IPS-18c (cell line): ENCODE results near the gene NTPCR.
"Not testable (repeated sequence)": the region's sequence is repeated elsewhere in the genome, so short reads cannot be mapped to it uniquely, and the experiment has no call there.

Source experiments
- H3K4me3 ChIP-seq: 2 replicates; pipeline ENCODE4 v1.7.0; 2013; ENCODE audit warnings: low read depth, mild to moderate bottlenecking, low read length, moderate library complexity; ENCODE audit not compliant: insufficient read depth
- H3K9me3 ChIP-seq: one replicate; pipeline ENCODE4 v1.6.1; 2013; ENCODE audit warnings: mild to moderate bottlenecking, low read length, moderate library complexity; ENCODE audit not compliant: control insufficient read depth, insufficient read depth

NTPCR gene, protein sequence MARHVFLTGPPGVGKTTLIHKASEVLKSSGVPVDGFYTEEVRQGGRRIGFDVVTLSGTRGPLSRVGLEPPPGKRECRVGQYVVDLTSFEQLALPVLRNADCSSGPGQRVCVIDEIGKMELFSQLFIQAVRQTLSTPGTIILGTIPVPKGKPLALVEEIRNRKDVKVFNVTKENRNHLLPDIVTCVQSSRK

GRCh38 chr1:232950197-232951176, at the start of gene NTPCR:
Gene NTPCR (plus strand): TSS chr1:232950611. CDS start chr1:232950711, 100 bp downstream.
- H3K9me3 ChIP-seq = no peaks in the 10 kb centered on the region
- peak within 1 kb of the TSS; percentile 86 for H3K4me3 ChIP-seq

DNA sequence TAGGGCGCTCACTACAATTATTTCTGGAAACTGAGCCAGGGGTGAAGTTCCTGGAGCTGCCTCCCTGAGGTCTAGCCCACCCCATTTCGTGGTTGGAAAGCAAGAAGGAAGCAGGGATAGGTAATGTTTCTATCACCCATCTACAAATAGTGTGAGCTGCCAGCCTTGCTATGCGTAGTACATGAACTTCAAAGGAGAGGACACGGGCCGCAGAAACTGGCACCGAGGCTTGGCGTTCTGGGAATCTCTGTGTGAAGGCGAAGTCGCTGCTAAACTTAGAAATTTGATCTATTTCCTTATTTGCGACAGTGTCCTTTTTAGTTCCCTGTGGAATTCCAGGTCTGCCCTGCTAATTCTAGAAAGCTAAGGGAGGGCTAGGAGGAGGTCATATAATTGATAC, 49.6 kb upstream of the NTPCR start:
- Histone ChIP-seq H3K4me3 (no peak overlapping the region), H3K9me3 (peaks cover 2% of the 10 kb centered on the region)

GRCh38 chr1:232901255-232901654, 49.2 kb upstream of the NTPCR start:
- Histone ChIP-seq H3K9me3 (peaks cover 2% of the 10 kb centered on the region), H3K4me3 (no peak overlapping the region)

DNA sequence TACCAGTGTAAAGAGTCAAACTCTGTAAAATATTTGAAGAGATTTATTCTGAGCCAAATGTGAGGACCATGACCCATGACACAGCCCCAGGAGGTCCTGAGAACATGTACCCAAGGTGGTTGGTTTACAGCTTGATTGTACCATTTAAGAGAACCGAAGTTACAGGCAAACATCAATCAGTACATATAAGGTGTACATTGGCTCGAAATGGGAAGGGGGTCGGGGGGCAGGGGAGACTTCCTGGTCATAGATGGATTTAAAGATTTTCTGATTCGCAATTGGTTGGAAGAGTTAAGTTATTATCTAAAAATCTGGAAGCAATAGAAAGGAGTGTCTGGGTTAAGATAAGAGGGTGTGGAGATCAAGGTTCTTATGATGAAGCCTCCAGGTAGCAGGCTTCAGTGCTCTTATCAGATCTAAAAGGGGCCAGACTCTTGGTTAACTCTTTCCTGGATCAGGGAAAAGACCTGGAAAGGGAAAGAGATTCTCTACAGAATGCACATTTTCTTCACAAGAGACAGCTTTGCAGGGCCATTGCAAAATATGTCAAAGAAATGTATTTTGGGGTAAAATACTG, 47.5 kb upstream of the NTPCR start:
- Histone ChIP-seq H3K4me3 (no peak overlapping the region), H3K9me3 (peaks cover 2% of the 10 kb centered on the region)

GRCh38 chr1:232904131-232904530, 46.3 kb upstream of the NTPCR start:
- H3K4me3 ChIP-seq = no peak overlapping the region
- H3K9me3 ChIP-seq = peaks cover 2% of the 10 kb centered on the region

DNA sequence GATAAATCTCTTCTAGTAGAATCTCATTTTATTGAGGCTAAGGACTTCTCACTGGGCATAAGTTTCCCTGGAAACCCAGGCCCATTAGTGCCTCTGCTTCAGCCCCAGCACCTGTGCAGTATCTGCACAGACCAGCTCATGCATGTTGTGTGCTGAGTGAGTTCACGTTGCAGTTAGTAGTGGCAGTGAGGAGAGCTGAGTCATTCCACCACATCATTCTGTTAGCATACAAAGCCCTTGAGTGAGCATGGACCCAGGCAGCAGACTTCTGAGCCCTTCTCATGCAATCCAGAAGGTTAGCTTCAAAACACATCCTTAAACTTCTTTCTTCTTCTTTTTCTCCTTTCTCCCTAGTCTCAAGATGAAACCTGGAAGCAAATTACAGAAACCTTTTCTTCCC, 45.8 kb upstream of the NTPCR start:
- Histone ChIP-seq H3K9me3 (no peaks in the 10 kb centered on the region), H3K4me3 (no peak overlapping the region)

- Histone ChIP-seq H3K4me3 (no peak overlapping the region), H3K9me3 (no peaks in the 10 kb centered on the region)
Observed at GRCh38 chr1:232905331-232906034, 44.9 kb upstream of the NTPCR start.

- Histone ChIP-seq H3K4me3 (no peak overlapping the region), H3K9me3 (no peaks in the 10 kb centered on the region)
Observed at GRCh38 chr1:232906441-232906840, 44.0 kb upstream of the NTPCR start.

DNA sequence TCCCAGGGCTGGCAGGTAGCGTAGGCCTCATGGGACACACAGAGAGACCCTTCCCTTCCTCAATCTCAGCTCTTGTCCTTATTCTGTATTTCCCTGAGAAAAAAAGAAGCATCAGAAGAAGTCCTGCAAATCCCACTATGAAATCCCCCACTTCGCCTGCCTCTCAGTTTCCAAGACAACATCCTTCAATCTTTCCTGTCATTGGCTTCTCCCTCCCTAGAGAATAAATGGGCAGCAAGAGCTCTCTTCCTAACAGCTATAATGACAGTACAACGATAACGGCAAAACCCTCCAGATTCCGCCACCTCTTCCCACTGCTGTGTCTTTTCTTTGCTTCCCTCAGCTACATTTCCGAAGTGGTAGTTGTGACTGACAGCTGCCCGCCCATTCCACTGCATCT, 41.6 kb upstream of the NTPCR start:
- Histone ChIP-seq H3K9me3 (no peaks in the 10 kb centered on the region), H3K4me3 (no peak overlapping the region)

GRCh38 chr1:232909752-232910151, 40.7 kb upstream of the NTPCR start:
- H3K4me3 ChIP-seq = no peak overlapping the region

DNA sequence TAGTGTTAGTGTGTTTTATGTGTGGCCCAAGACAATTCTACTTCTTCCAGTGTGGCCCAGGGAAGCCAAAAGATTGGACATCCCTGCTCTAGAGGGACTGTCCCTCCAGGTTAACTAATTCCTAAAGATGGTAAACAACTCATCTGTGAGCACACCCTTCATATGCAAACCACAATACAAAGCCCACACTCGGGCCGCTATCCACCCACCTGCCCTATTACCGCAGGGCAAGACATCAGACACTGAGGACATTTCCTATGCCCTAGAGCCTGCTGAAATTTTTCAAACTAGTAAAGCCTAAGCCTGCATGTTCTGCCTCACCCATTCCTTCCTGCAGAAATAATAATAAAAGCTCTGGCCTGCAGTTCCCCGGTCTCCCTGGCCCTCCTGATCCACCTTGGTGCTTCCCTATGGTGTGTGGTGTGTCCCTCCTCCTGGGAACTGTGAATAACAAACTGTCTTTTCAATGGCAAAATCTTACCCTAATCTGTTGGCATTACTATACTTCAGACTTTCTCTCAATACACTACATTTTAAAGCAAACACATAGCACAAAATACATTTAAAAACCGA, 39.3 kb upstream of the NTPCR start:
- Histone ChIP-seq H3K4me3 (no peak overlapping the region), H3K9me3 (no peaks in the 10 kb centered on the region)

More at GRCh38 chr1:232909752-232910151, 40.7 kb upstream of the NTPCR start:
- no peaks in the 10 kb centered on the region for H3K9me3 ChIP-seq

- Histone ChIP-seq H3K4me3 (no peak overlapping the region), H3K9me3 (no peaks in the 10 kb centered on the region)
Observed at GRCh38 chr1:232912845-232913580, 37.4 kb upstream of the NTPCR start.

- not testable (repeated sequence) for H3K4me3 ChIP-seq, H3K9me3 ChIP-seq
Observed at GRCh38 chr1:232914271-232914670, 36.1 kb upstream of the NTPCR start.

DNA sequence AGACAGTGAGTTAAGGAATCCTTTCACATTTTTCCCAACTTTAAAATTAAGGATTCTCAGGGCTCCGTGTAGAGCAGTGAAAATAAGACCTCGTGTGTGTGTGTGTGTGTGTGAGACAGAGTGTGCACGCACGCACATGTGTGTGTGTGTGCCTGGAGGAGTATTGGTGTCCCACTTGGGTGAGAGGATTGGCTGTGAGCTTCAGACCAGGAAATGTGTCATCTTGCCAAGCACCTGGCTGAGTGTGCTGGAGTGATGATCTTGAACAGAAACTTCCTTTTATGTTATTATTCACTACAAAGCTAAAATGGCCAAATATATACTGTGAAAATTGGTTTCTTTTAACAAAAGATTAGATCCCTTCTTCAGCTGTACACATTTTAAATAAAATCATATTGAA, 35.2 kb upstream of the NTPCR start:
- H3K9me3 ChIP-seq = no peaks in the 10 kb centered on the region
- H3K4me3 ChIP-seq = no peak overlapping the region

DNA sequence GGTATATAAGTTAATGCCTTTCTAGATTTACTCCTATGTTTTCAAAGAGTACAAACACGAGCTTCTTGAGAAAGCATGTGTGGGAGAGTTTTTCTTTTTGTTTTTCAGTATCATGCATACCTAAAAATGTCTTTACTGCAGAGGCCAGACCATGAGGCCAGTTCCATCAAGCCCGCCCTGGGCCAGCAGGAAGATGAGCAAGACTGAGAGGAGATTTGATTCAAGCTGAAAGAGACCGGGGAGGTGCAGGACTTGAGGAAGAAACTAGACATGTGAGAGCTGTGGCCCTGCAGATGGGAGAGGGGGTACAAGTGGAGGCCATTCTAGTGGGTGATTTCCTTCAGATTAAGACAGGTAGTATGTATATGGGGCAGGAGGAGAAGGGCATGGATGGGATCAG, 33.4 kb upstream of the NTPCR start:
- H3K9me3 ChIP-seq = no peaks in the 10 kb centered on the region
- no peak overlapping the region for H3K4me3 ChIP-seq

DNA sequence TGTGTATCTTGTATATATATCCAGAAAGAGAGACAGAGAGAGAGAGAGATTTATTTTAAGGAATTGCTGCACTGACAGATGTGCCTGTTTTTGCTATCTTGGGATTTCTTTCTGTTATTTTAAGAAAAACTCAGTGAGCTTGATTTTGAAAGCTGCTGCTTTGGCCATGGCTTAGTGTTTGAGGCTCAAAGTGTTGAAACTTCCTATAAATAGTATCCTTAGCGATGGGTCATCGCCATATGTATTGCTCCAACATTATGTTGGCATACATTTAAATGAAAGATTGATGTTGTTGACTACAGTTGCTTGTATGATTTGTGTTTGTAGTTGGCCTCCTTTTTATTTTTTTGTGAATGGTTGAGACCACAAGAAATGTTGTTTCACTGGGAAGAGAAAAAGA, 29.0 kb upstream of the NTPCR start:
- no peak overlapping the region for H3K4me3 ChIP-seq
- H3K9me3 ChIP-seq = no peaks in the 10 kb centered on the region

DNA sequence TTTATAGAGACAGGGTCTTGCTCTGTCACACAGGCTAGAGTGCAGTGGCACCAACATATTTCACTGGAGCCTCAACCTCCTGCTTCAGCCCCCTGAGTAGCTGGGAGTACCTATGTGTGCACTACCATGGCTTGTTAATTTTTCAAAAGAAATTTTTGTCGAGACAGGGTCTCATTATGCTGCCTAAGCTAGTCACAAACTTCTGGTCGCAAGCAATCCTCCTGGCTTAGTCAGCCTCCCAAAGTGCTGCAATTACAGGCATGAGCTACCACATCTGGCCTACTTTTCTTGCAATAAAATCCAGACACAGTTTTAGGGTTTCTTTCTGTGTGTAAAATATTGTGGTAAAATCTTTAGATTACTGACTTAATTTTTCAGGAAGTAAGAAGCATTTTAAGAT, 27.9 kb upstream of the NTPCR start:
- Histone ChIP-seq H3K4me3 (no peak overlapping the region), H3K9me3 (no peaks in the 10 kb centered on the region)
